MCF 10A (cell line): Measurements from ENCODE around the gene SLC1A4. TPM values are rescaled to one million over a fixed set of nuclear protein-coding genes. Genes with fewer than 3 reads are reported as not detected.

Experiments used
- BruUV-seq: library from RNA; stranded (reverse); fragments of 400-500 nt; replicated peaks from 2 replicates; lab custom pipeline; 2021; lab: Mats Ljungman, UMichigan
- CTCF ChIA-PET: fragments of 300-600 bp; sonication (Branson Sonifier 250); formaldehyde crosslinking; extraction: SDS; loops from one replicate; lab custom pipeline; 2021; ENCODE audit warnings: antibody characterized with exemption, inconsistent platforms; lab: Yijun Ruan, JAX
- POLR2A ChIA-PET: fragments of 300-600, 350-650 bp; sonication (Branson Sonifier 250); formaldehyde crosslinking; extraction: SDS; loops from one replicate; lab custom pipeline; 2020; ENCODE audit warnings: antibody characterized with exemption, inconsistent platforms; lab: Yijun Ruan, JAX
- DNase-seq: peaks from one replicate; pipeline ENCODE4 v3.0.0-alpha.2; 2018; ENCODE audit not compliant: unreplicated experiment
- H3K27ac Mint-ChIP-seq: one replicate; pipeline ENCODE4 v1.8.0; 2022; ENCODE audit warnings: mild to moderate bottlenecking, low read depth, mixed read lengths; ENCODE audit not compliant: unreplicated experiment
- H3K27me3 Mint-ChIP-seq: one replicate; pipeline ENCODE4 v1.8.0; 2022; ENCODE audit warnings: mixed read lengths; ENCODE audit not compliant: insufficient read depth, unreplicated experiment
- H3K36me3 Mint-ChIP-seq: one replicate; pipeline ENCODE4 v1.8.0; 2022; ENCODE audit warnings: mild to moderate bottlenecking, moderate library complexity, mixed read lengths; ENCODE audit not compliant: insufficient read depth, unreplicated experiment
- H3K4me1 Mint-ChIP-seq: one replicate; pipeline ENCODE4 v1.8.0; 2022; ENCODE audit warnings: mixed read lengths; ENCODE audit not compliant: insufficient read depth, unreplicated experiment
- H3K4me3 Mint-ChIP-seq: one replicate; pipeline ENCODE4 v1.8.0; 2022; ENCODE audit warnings: mild to moderate bottlenecking, moderate library complexity, mixed read lengths; ENCODE audit not compliant: unreplicated experiment
- H3K9me3 Mint-ChIP-seq: one replicate; pipeline ENCODE4 v1.8.0; 2022; ENCODE audit warnings: mixed read lengths; ENCODE audit not compliant: unreplicated experiment
- CTCF ChIP-seq: fragments of 200-600 bp; IDR thresholded peaks from one replicate; pipeline ENCODE4 v1.8.0; 2022; ENCODE audit warnings: antibody characterized with exemption, mild to moderate bottlenecking; ENCODE audit not compliant: unreplicated experiment
- intact Hi-C: fragments of 100-400 bp; cut with micrococcal nuclease; formaldehyde crosslinking; loops from 2 replicates; pipeline ENCODE4 v1.14.1; 2022
- total RNA-seq: library from RNA; stranded (reverse); gene quantifications from 2 replicates; pipeline ENCODE4 v1.2.3, GENCODE V29; 2022

SLC1A4 gene
- total RNA-seq, 1 experiment from 2014 or later, result 36.0 TPM

GRCh38 chr2:64989982-64990614, 899 bp downstream of the SLC1A4 start:
- ChIA-PET POLR2A (interaction anchor here (0.6 to 3.1 kb wide), 4 partner anchors 9 to 238 kb away, joined by 3 to 8 read pairs (median 5); partner anchors contain the start of gene ACTR2), CTCF (interaction anchor here (1.0 to 2.0 kb wide), 2 partner anchors 13 to 72 kb away, joined by 3 to 6 read pairs; no protein-coding TSS in a partner anchor)
- no peak for DNase-seq
- no peak for TF ChIP-seq CTCF
- intact Hi-C loops, result loop anchor here (1.0 to 5.0 kb wide), 3 partner anchors 48 to 73 kb away; no protein-coding TSS in a partner anchor
- no peaks in the 10 kb centered on the region for H3K9me3 Mint-ChIP-seq
- peaks cover 6% of the 10 kb centered on the region for H3K36me3 Mint-ChIP-seq
- H3K4me3 Mint-ChIP-seq, result peak overlapping the region; percentile 91
- H3K4me1 Mint-ChIP-seq, result peaks cover 47% of the 10 kb centered on the region
- H3K27ac Mint-ChIP-seq, result no peak overlapping the region
- BruUV-seq, result no TSS peak
- H3K27me3 Mint-ChIP-seq, result no peaks in the 10 kb centered on the region

- H3K36me3 Mint-ChIP-seq, result peaks cover 6% of the 10 kb centered on the region
- ChIA-PET POLR2A (interaction anchor here (0.9 to 3.1 kb wide), 4 partner anchors 8 to 65 kb away, joined by 4 to 12 read pairs (median 8); partner anchors contain the start of gene CEP68), CTCF (interaction anchor here (0.7 to 2.0 kb wide), 3 partner anchors 12 to 150 kb away, joined by 3 to 6 read pairs (median 3); no protein-coding TSS in a partner anchor)
- TF ChIP-seq CTCF, result no peak
- no peak for DNase-seq
- H3K4me1 Mint-ChIP-seq, result peaks cover 44% of the 10 kb centered on the region
- H3K9me3 Mint-ChIP-seq, result no peaks in the 10 kb centered on the region
- H3K4me3 Mint-ChIP-seq, result peak overlapping the region; percentile 91
- intact Hi-C loops, result no loop called here
- H3K27me3 Mint-ChIP-seq, result no peaks in the 10 kb centered on the region
- BruUV-seq, result TSS peak; percentile 27
- no peak overlapping the region for H3K27ac Mint-ChIP-seq
Observed at GRCh38 chr2:64990876-64991275, 1.7 kb downstream of the SLC1A4 start.

- ChIA-PET CTCF (interaction anchor here (0.6 kb wide), 1 partner anchor 10 kb away, joined by 3 read pairs; no protein-coding TSS in a partner anchor), POLR2A (interaction anchor here (0.8 to 3.1 kb wide), 4 partner anchors 13 to 48 kb away, joined by 3 to 12 read pairs (median 6); no protein-coding TSS in a partner anchor)
- no peak for TF ChIP-seq CTCF
- no peak for DNase-seq
- Mint-ChIP-seq H3K36me3 (peaks cover 6% of the 10 kb centered on the region), H3K9me3 (no peaks in the 10 kb centered on the region), H3K27ac (no peak overlapping the region), H3K4me3 (no peak overlapping the region), H3K4me1 (peaks cover 31% of the 10 kb centered on the region), H3K27me3 (no peaks in the 10 kb centered on the region)
- intact Hi-C loops, result no loop called here
- BruUV-seq, result no TSS peak
Observed at GRCh38 chr2:64992218-64992617, 3.0 kb downstream of the SLC1A4 start.

- no peak for DNase-seq
- Mint-ChIP-seq H3K27me3 (no peaks in the 10 kb centered on the region), H3K9me3 (no peaks in the 10 kb centered on the region), H3K27ac (no peak overlapping the region), H3K4me3 (no peak overlapping the region), H3K36me3 (peaks cover 6% of the 10 kb centered on the region), H3K4me1 (peaks cover 23% of the 10 kb centered on the region)
- BruUV-seq, result no TSS peak
- TF ChIP-seq CTCF, result no peak
- POLR2A ChIA-PET, result interaction anchor here (1.4 to 3.1 kb wide), 3 partner anchors 14 to 49 kb away, joined by 3 to 12 read pairs (median 8); no protein-coding TSS in a partner anchor
- CTCF ChIA-PET, result interaction anchor here (0.5 to 1.6 kb wide), 4 partner anchors 46 to 1042 kb away, joined by 3 to 7 read pairs (median 3); no protein-coding TSS in a partner anchor
- intact Hi-C loops, result no loop called here
Observed at GRCh38 chr2:64992990-64993389, 3.8 kb downstream of the SLC1A4 start.
